ENCODE measurements around the gene OR10K2.

The OR10K2 gene

GRCh38 chr1:158371188-158371953 is 54.7 kb downstream of the OR10K2 start:
- H3K4me3 ChIP-seq (ENCODE audit: low read length): no peak overlapping the region
- no peak for TF ChIP-seq CTCF (IDR thresholded peaks at IDR 0.05; ENCODE audit: insufficient read depth, low read depth, low read length, missing control alignments)
- DNase-seq (ENCODE audit: low read depth): peak; percentile 49
